C4-2B (cell line): ENCODE results near the gene AHRR.
"Not testable (repeated sequence)": the region's sequence is repeated elsewhere in the genome, so short reads cannot be mapped to it uniquely, and the experiment has no call there.

Source experiments
- H3K27ac ChIP-seq: fragments of 450-650 bp; 2 replicates; pipeline ENCODE4 v1.5.1; 2017
- ZFX ChIP-seq: fragments of 450-650 bp; IDR thresholded peaks from 2 replicates; pipeline ENCODE4 v1.6.1; 2017
- TF ChIP-seq, protein P1 (sequence below): fragments of 450-650 bp; conservative IDR thresholded peaks from 2 replicates; pipeline ENCODE4 v1.5.1; 2017; ENCODE audit warnings: mild to moderate bottlenecking

AHRR gene

DNA sequence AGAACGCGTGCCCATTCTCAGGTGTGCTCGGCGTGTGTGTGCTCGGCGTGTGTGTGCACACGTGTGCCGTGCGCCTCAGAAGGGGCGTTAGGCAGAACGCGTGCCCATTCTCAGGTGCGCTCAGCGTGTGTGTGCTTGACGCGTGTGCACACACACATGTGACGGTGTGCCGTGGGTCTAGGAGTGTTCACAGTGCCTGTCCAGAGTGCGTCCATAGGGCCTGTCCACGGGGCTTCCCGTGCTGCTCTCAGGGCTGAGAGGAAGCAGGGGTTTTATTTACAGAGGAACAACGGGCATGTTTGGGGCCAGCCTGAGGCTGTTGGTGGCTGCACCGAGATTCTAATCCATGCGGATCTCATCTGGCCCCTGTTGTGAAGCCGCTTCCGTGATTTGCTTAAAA, 14.2 kb upstream of the AHRR start:
- TF ChIP-seq ZFX: no peak
- TF ChIP-seq, protein P1, sequence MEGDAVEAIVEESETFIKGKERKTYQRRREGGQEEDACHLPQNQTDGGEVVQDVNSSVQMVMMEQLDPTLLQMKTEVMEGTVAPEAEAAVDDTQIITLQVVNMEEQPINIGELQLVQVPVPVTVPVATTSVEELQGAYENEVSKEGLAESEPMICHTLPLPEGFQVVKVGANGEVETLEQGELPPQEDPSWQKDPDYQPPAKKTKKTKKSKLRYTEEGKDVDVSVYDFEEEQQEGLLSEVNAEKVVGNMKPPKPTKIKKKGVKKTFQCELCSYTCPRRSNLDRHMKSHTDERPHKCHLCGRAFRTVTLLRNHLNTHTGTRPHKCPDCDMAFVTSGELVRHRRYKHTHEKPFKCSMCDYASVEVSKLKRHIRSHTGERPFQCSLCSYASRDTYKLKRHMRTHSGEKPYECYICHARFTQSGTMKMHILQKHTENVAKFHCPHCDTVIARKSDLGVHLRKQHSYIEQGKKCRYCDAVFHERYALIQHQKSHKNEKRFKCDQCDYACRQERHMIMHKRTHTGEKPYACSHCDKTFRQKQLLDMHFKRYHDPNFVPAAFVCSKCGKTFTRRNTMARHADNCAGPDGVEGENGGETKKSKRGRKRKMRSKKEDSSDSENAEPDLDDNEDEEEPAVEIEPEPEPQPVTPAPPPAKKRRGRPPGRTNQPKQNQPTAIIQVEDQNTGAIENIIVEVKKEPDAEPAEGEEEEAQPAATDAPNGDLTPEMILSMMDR: no peak
- no peak overlapping the region for H3K27ac ChIP-seq

DNA sequence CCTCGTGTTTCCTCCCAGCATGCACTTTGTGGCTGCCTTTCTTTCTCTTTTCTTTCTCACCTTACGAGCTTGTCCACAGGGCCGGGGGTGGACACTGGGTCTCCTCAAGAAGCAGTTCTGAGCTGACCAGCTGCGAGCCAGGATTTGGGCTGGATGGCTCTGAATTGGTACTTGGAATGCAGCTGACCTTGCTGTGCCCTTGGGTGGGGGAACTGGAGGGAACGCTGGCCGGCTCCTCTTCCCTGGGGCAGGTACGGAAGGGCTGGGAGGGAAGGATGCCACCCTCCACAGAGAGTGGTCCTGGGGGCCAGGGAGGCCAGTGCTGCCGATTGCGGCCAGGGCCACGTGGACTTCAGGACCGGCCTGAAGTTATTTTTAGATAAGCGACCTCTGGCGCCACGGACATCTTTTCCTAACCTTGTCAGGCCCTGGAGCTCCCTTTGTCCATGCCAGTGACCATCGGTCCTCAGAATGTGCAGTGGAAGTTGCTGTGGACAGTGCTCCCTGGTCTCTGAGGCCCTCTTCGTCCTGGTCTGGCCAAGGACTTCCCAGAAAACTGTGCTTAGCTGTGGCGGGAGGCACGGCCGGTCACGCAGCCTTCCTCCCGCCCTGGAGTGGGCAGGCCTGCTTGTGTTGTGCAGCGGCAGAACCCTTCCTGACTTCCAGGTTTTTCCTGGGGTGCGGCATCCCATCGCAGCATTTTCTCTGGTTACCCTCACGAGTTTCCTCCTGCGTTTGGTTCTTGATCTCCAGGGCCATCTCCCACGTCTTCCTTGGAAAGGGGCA, 13.5 kb upstream of the AHRR start:
- peak overlapping the region; percentile 42 for H3K27ac ChIP-seq

DNA sequence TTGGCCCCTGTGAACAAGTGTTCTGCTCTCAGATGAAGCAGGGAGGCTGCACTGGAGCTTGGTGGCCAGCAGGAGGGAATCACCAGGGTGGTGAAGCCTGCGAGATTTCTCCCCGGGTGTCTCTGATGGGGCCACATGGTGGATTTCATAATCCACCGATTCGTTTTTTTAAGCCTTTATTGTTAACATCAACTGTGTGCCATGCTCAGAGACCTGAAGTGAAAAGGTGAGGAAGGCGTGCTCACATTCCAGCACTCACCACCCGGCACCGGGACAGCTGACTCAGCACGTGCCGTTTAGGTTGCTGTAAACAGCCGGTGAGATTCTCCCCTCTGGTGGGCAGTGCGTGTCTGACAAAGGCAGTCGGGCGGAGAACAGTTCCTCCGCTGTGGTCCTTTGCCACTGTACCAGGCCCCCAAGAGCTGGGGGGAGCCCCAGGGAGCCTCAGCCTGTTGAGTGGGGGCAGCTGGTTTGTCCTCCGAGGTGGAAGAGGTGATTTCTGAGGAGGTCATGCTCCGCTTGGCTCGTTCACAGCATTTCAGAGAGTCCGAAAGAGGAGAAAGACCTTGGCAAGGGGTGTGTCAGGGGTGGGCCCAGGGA, 12.7 kb upstream of the AHRR start:
- H3K27ac ChIP-seq: peak overlapping the region; percentile 42
- TF ChIP-seq, protein P1: no peak; the same call in 1 of the 2 replicates
- no peak for TF ChIP-seq ZFX

More for the DNA sequence above, 13.5 kb upstream of the AHRR start:
- no peak for TF ChIP-seq ZFX
- TF ChIP-seq, protein P1: no peak

DNA sequence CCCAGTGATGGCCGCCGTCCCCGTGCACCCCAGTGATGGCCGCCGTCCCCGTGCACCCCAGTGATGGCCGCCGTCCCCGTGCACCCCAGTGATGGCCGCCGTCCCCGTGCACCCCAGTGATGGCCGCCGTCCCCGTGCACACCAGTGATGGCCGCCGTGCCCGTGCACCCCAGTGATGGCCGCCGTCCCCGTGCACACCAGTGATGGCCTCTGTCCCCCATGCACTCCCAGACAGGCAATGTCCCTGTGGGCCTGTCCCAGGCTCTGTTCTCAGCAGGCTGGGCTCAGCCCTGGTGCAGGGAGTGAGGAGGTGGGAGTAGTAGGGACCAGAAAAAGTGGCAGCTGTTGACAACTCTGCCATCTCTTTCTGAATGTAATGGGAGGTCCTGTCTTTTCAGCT, 11.7 kb upstream of the AHRR start:
- H3K27ac ChIP-seq: not testable (repeated sequence)

DNA sequence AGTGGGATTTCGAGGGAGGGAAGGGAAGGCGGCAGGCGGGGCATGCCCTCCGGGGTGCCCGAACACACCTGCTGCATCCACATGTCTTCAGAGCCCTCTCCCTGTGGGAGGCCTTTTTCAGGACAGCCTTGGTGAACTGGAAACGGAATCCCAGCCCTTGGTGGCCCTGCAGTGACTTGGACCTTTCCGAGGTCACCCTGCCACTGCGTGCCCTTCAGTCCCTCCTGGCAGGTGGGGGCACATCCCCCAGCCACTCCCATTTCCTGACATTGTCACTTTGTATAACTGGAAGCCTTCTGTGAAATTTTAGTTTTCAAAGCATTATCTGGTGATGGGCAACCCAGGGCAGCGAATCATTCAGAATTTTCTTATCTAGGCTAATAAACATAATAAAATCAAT, 11.0 kb upstream of the AHRR start:
- H3K27ac ChIP-seq: no peak overlapping the region
- TF ChIP-seq ZFX: no peak
- TF ChIP-seq, protein P1: no peak

DNA sequence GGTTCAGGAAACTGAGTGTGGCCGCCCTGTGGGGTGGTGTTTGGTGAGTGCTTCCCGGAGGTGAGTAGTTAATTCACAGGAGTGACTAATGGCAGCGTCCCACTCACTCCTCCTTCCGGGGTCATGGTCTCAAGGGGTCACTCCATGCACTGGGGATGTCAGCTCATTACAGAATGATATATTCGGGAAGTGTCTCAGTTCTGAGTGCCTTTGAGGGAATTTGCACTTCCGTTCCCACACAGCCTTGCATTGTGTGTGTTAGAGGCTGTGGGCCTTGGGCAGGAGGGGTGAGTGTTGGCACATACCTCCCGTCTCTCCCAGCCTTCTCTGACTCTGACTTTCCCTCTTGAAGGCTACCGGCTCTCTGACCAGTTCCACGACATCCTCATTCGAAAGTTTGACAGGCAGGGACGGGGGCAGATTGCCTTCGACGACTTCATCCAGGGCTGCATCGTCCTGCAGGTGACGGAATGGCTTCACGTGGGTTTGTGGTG, 10.5 kb upstream of the AHRR start:
- no peak overlapping the region for H3K27ac ChIP-seq
- TF ChIP-seq, protein P1: no peak
- TF ChIP-seq ZFX: no peak

DNA sequence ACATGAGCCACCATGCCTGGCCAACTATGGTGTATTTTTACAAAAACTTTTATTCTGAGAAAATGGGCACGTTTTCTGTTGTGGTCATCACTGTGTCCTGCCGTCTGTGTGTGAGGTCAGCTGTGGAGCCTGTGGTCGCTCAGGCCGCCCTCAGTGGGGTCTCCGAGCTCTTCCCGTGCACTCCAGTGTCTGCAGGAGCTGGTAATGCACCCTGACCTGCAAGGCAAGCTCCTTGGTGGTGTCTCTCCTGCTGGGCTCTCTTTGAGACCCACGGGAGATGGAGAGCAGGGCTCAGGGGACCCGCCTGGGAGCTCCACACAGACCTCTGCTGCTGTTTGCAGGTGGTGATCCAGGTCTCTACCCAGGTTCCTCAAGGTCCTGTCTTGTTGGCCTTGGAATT, 9.6 kb upstream of the AHRR start:
- no peak overlapping the region for H3K27ac ChIP-seq

More for the DNA sequence above, 9.6 kb upstream of the AHRR start:
- TF ChIP-seq ZFX: no peak
- TF ChIP-seq, protein P1: no peak
